A549 treated with GW870086 at 1 μM for 4 hours (cell line): ENCODE data around the gene PAPLN. TPM values are rescaled to one million over a fixed set of nuclear protein-coding genes. Genes with fewer than 3 reads are reported as not detected.

Experiments
- total RNA-seq: library from RNA; stranded (reverse); fragments of 200-300 nt; extraction: Qiagen RNA extraction; gene quantifications from 5 replicates; pipeline ENCODE4 v1.2.3, GENCODE V29; 2022; ENCODE audit warnings: low read depth

Gene PAPLN, protein sequence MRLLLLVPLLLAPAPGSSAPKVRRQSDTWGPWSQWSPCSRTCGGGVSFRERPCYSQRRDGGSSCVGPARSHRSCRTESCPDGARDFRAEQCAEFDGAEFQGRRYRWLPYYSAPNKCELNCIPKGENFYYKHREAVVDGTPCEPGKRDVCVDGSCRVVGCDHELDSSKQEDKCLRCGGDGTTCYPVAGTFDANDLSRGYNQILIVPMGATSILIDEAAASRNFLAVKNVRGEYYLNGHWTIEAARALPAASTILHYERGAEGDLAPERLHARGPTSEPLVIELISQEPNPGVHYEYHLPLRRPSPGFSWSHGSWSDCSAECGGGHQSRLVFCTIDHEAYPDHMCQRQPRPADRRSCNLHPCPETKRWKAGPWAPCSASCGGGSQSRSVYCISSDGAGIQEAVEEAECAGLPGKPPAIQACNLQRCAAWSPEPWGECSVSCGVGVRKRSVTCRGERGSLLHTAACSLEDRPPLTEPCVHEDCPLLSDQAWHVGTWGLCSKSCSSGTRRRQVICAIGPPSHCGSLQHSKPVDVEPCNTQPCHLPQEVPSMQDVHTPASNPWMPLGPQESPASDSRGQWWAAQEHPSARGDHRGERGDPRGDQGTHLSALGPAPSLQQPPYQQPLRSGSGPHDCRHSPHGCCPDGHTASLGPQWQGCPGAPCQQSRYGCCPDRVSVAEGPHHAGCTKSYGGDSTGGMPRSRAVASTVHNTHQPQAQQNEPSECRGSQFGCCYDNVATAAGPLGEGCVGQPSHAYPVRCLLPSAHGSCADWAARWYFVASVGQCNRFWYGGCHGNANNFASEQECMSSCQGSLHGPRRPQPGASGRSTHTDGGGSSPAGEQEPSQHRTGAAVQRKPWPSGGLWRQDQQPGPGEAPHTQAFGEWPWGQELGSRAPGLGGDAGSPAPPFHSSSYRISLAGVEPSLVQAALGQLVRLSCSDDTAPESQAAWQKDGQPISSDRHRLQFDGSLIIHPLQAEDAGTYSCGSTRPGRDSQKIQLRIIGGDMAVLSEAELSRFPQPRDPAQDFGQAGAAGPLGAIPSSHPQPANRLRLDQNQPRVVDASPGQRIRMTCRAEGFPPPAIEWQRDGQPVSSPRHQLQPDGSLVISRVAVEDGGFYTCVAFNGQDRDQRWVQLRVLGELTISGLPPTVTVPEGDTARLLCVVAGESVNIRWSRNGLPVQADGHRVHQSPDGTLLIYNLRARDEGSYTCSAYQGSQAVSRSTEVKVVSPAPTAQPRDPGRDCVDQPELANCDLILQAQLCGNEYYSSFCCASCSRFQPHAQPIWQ
- 4.3 to 6.5 TPM (median 5.4 TPM) in 5 replicates for total RNA-seq

DNA sequence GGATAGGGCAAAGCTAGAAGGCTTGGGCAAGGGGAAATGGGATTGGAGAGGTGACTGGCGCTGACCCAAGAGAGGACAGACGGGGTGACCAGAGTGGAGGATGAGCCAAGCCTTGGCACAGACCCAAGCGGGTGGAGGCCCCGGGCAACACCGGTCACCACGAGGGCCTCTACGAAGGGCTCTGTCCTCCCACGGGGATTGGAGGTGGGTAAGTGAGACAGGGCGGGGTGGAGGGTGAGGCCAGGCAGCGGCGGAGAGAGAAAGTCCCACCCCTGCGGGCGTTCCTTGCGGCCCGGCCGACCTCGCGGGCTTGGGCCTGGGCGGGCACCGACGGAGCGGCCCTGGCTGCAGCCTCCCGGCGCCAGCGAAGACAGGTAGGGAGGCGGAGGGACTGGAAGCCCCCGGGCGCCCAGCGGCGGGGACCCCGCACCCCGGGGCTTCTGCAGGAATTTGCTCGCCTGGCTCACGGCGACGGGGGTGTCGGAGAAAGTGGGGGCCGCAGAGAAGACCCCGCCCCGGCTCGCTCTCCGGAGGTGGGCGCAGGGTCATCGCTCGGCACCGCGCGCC, at the start of gene PAPLN:
TSS of gene PAPLN (plus strand) at position 288 of the 567 bp plus-strand sequence. CDS start 2,273 bp downstream, outside the sequence.

Other genes with a start within 250 kb of the PAPLN start
- gene ZFYVE1, start 210.4 kb upstream of the PAPLN start, total RNA-seq, result 8.6 to 9.7 TPM (median 8.8 TPM) in 5 replicates
- 49.9 to 59.4 TPM (median 56.5 TPM) in 5 replicates for gene RBM25, start 179.0 kb upstream of the PAPLN start, total RNA-seq
- 61.1 to 64.3 TPM (median 63.5 TPM) in 5 replicates for gene PSEN1, start 101.0 kb upstream of the PAPLN start, total RNA-seq
- 29.5 to 40.4 TPM (median 38.6 TPM) in 5 replicates for gene NUMB, start 221.0 kb downstream of the PAPLN start, total RNA-seq